Urinary bladder (tissue), 4 donors: ENCODE results near the gene SMIM15. TPM values are rescaled to one million over a fixed set of nuclear protein-coding genes. Genes with fewer than 3 reads are reported as not detected.

ENCODE experiments used
- DNase-seq: peaks from one replicate; pipeline ENCODE4 v3.0.0-alpha.2; 2015; ENCODE audit errors: extremely low spot score
- H3K27ac ChIP-seq: one replicate; pipeline ENCODE4 v1.5.1; 2013; ENCODE audit warnings: low read depth, mild to moderate bottlenecking, moderate library complexity
- H3K36me3 ChIP-seq: one replicate; pipeline ENCODE4 v1.6.1; 2013; ENCODE audit warnings: mild to moderate bottlenecking, moderate library complexity; ENCODE audit not compliant: insufficient read depth
- H3K4me1 ChIP-seq: one replicate; pipeline ENCODE4 v1.6.1; 2013; ENCODE audit warnings: mild to moderate bottlenecking, moderate library complexity; ENCODE audit not compliant: insufficient read depth
- H3K4me3 ChIP-seq: one replicate; pipeline ENCODE4 v1.5.1; 2013; ENCODE audit warnings: low read depth, low read length
- WGBS: extraction: QIAGEN DNeasy Blood & Tissue Kit; methylation state at CpG from one replicate; pipeline ENCODE4 v1.1.7; 2013; 5-methylcytosine and 5-hydroxymethylcytosine counted together
- polyA plus RNA-seq: library from polyadenylated mRNA; stranded (reverse); fragments of 200-250 nt; gene quantifications from one replicate; pipeline ENCODE4 v1.2.3, GENCODE V29; 2013
- total RNA-seq: library from RNA; depleted of rRNA; stranded (reverse); fragments of >200 nt; gene quantifications from one replicate; pipeline ENCODE4 v1.2.3, GENCODE V29; 2014
- donor health status: healthy with polysubstance abuse.
- donor health status: healthy.

The SMIM15 gene
- total and polyA plus RNA-seq, 2 donors, result 33.9 to 44.7 TPM

DNA sequence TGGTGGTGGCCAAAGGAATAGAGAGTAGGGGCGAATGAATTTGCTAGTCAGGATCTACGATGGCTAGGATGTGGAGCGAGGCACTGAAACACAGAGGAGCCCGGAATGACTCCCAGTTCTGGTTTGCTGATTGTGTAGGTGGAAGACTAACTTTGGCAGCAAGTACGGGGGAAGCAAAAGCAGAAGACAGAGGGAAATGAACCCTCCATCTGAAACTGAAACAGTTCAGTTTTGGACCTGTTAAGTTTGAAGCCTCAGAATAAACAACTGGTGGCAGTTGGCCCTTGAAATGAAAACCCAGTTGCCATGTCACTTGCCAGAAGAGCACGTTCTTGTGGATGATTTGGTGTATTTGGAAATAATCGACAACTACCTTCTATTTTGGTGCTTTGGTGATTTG lies 15.4 kb upstream of the SMIM15 start:
- WGBS, result 89% methylated on average over 7 of the region's 7 CpGs
- H3K4me3 ChIP-seq, result no peak overlapping the region
- no peaks in the 10 kb centered on the region for H3K4me1 ChIP-seq
- no peaks in the 10 kb centered on the region for H3K36me3 ChIP-seq
- no peak overlapping the region for H3K27ac ChIP-seq
- DNase-seq, result no peak

DNA sequence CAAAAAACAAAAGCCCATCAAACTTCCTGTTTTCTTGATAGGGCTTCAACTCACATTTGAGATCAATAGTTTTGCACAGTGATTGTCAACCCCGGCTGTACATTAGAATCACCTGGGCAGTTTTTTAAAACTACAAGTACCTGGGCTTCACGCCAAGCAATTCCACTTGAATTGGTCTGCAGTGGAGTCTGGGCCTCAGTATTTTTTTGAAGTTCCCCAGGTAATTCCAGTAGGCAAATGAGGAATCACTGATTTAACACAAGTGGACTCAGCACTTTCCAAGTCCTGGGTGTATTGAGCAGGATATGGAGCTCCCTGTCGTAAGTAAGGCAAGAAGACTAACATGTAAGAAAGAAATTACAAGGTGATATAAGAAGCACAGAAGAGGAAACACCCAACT lies 14.8 kb upstream of the SMIM15 start:
- 96% methylated on average over 3 of the region's 3 CpGs for WGBS
- H3K36me3 ChIP-seq, result no peaks in the 10 kb centered on the region
- H3K27ac ChIP-seq, result no peak overlapping the region

DNA sequence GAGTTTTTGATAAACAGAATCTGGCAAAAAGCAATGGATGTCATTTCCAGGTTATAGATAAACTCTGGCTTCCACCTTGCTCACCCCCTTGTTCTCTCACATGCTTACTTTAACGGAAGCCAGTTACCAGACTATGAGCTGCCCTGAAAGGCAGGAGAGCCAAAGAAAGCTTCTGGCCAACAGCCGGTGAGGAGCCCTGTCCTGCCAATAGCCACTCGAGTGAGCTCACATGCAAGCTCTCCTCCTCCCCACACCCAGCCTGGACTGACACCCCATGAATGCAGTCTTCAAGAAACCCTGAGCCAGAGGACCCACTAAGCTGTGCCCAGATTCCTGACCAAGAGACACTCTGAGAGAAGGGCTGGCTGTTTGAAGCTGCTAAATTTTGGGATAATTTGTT lies 14.4 kb upstream of the SMIM15 start:
- no peak for DNase-seq
- 93% methylated on average over 3 of the region's 3 CpGs for WGBS
- H3K4me1 ChIP-seq, result no peaks in the 10 kb centered on the region
- no peaks in the 10 kb centered on the region for H3K36me3 ChIP-seq
- no peak overlapping the region for H3K27ac ChIP-seq
- H3K4me3 ChIP-seq, result no peak overlapping the region

More for the DNA sequence above, 14.8 kb upstream of the SMIM15 start:
- Histone ChIP-seq H3K4me1 (no peaks in the 10 kb centered on the region), H3K4me3 (no peak overlapping the region)
- no peak for DNase-seq

DNA sequence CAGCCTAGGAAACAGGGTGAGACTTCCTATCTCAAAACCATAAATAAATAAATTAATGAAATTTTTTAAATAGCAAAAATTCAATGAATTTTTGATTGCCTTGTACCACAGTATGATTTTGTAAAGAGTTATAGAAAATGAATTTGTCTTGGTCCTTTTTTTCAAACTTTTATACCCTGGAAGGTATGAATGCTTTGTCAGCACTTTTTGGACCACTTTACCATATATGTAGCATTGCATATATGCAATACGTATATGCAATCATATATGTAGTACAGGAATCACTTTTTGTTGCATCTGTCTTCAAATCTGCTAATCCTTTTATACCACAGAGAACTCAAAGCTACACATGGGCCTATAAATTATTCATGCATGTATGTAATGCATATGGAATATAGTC lies 9.2 kb upstream of the SMIM15 start:
- 95% methylated on average over 1 of the region's 1 CpG for WGBS
- H3K4me3 ChIP-seq, result no peak overlapping the region
- no peak for DNase-seq

DNA sequence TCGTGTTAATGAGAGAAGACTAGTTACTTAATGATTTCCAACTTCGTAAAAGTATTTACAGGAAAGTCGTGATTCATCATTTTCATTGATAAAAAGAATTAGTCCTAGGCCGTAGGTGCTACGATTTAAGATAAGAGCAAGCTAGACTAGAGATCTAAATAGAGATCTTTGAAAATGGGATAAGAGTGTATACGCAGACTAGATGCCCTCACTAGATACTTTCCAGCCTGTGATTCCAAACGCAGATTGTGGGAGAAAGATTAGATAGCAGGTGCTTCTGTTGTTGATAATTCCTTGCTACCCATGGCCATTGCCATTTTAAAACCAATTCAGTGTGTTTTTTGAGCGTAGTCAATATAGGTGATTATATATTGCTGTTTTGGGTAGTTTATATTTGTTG lies 6.7 kb upstream of the SMIM15 start:
- Histone ChIP-seq H3K4me3 (no peak overlapping the region), H3K27ac (no peak overlapping the region), H3K36me3 (no peaks in the 10 kb centered on the region), H3K4me1 (no peaks in the 10 kb centered on the region)
- 83% methylated on average over 8 of the region's 8 CpGs for WGBS
- no peak for DNase-seq

More for the DNA sequence above, 9.2 kb upstream of the SMIM15 start:
- H3K27ac ChIP-seq, result no peak overlapping the region
- H3K4me1 ChIP-seq, result no peaks in the 10 kb centered on the region
- H3K36me3 ChIP-seq, result no peaks in the 10 kb centered on the region

DNA sequence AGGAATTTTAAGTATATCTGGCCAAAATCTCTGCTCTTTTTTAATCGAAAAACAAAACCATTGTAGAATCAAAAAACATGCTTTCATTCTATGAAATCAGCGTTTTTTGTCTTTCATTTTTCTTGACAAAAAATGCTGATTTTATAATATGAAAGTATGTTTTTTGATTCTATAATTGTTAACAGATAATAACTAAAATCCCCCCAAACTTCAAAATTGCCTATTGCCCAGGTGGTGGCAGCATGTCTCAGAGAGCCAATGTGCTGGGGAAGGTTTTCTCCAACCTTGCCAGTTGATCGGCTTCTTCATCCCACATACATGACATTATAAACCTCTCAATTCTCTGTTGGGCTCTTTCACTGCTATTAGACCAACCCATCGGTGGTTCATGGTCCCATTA lies 5.1 kb upstream of the SMIM15 start:
- DNase-seq, result no peak
- Histone ChIP-seq H3K36me3 (no peaks in the 10 kb centered on the region), H3K27ac (no peak overlapping the region), H3K4me1 (no peaks in the 10 kb centered on the region), H3K4me3 (no peak overlapping the region)
- WGBS, result 65% methylated on average over 4 of the region's 4 CpGs

DNA sequence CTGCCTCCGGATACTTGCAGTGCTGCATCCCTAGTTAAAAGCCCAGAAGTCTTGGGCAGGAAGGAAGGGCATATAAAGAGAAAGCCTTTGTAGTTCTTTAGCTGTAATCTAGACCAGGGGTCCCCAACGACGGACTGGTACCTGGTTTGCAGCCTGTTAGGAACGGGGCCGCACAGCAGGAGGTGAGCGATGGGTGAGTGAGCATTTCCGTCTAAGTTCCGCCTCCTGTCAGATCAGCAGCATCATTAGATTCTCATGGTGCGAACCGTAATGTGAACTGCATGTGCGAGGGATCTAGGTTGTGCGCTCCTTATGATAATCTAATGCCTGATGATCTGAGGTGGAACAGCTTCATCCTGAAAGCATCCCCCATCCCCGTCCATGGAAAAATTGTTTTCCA lies 1.6 kb upstream of the SMIM15 start:
- H3K4me1 ChIP-seq, result no peaks in the 10 kb centered on the region
- 95% methylated on average over 13 of the region's 13 CpGs for WGBS
- no peak overlapping the region for H3K4me3 ChIP-seq
- no peak overlapping the region for H3K27ac ChIP-seq
- peaks cover 4% of the 10 kb centered on the region for H3K36me3 ChIP-seq
- no peak for DNase-seq

DNA sequence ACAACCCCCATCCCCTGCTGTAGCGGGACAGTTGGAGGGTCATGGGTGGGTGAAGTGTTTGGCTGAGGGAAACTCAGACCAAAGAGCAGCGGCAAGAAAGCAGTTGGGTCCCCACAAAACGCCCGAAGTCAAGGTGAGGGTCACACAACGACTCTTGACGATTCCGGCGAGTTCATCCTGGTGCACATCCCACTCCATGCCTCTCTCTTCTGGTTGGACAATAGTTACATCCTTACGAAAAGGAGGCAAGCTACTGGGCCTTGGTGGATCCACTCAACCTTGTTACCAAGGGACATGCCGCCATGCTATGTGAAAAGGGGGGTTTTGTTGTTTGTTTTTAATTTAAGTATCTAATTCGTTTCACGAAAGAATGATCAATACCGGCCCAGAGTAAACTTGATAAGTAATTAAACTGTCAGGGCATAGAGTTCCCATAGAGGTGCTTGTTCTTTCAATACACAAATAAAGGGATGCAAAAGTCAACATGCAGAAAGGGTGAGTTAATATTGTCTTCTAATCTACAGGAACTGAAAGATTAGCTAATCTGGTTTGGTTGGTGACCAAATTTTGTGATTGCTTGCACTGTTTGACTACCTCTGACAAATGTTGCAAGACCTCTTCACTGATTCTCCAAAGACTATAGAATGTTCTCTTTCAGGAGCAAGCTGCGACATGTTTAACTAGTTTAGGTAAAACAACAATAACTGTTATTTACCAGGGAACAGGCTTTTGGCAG lies 732 bp upstream of the SMIM15 start:
- whole genome bisulfite sequencing, result 20% methylated on average over 14 of the region's 14 CpGs
- H3K36me3 ChIP-seq, result peaks cover 4% of the 10 kb centered on the region
- H3K4me3 ChIP-seq, result peak overlapping the region; percentile 69
- H3K4me1 ChIP-seq, result no peaks in the 10 kb centered on the region
- DNase-seq, result peak; percentile 56
- peak overlapping the region; percentile 95 for H3K27ac ChIP-seq

DNA sequence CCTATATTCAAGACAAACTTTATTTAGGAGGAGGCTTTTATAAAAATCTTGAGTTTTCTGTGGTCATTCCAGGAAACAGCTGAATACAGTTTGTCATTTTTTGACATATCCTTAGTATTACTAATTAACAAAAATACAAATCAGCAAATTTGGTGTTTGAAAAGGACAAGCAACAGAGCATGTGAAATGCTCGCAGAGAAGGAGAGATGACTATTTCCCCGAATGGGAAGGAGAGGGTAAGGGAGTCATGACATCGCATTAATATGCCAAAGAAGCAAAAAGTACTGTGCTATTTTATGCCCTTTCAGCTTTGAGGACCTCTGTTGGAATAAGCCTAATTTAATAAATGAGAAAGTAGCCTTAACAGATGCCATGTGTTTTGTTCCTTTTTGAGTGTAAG lies 1.8 kb downstream of the SMIM15 start:
- no peak overlapping the region for H3K4me3 ChIP-seq
- H3K36me3 ChIP-seq, result peaks cover 4% of the 10 kb centered on the region
- H3K4me1 ChIP-seq, result no peaks in the 10 kb centered on the region
- no peak overlapping the region for H3K27ac ChIP-seq
- WGBS, result 94% methylated on average over 3 of the region's 3 CpGs
- no peak for DNase-seq

DNA sequence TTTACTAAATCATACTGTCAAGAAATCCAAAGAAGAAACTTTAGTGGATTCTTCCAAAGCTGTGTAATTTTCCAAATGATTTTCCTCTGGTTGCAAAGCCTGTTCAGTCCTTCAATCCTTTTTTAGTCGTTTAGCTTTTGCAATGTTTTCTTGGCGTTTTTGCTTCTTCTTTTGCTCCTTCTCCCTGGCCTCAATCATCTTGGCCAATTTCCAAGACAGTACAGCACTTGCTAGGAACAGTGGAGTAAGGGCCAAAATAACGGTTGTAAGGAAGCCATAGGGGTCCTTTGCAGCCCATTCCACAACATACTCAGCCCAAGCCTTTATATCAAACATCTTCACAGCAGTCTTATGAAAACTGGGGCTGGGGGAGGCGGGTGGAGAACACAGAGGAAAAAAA lies 2.4 kb downstream of the SMIM15 start:
- Histone ChIP-seq H3K36me3 (peaks cover 4% of the 10 kb centered on the region), H3K4me3 (no peak overlapping the region), H3K27ac (no peak overlapping the region), H3K4me1 (no peaks in the 10 kb centered on the region)
- DNase-seq, result no peak
- 56% methylated on average over 4 of the region's 4 CpGs for WGBS

DNA sequence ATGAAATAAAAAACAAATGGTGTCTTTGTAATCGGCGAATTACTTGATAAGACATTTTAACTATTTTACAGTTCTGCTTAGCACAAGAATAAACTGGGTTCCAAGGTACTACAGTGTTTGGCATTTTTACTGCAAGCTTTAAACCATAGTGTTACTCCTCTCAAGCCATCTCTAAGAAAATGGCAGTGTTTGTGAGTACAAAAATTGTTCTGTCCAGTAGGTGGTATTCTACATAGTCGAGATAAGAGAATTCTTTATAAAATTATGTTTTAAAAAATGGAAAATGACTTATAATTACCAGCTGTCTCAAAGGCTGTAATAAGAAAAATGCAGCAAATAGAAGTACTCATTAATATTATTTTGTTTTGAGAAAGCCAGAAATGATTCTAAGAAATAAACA lies 3.2 kb downstream of the SMIM15 start:
- 90% methylated on average over 3 of the region's 3 CpGs for WGBS
- no peak overlapping the region for H3K27ac ChIP-seq
- peaks cover 4% of the 10 kb centered on the region for H3K36me3 ChIP-seq
- H3K4me1 ChIP-seq, result no peaks in the 10 kb centered on the region
- no peak overlapping the region for H3K4me3 ChIP-seq
- DNase-seq, result no peak

DNA sequence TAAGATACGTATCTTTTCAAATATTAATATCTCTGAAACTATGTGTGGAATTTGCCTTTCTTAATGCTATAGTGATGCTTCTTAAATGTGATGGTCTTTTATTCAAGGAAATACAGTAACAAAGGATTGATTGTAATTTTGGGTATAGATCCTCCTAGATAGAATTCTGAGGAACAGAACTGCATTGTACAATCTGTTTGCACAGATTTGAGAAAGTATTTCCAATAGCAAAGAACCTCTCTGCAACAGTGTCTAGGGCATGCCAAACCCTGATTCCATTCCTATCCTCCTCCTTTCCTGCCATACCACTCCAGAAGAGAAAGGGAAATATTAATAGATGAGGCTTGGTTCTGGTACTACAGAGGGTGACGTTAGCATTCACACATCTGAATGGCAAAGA lies 10.4 kb downstream of the SMIM15 start:
- H3K27ac ChIP-seq, result no peak overlapping the region
- DNase-seq, result no peak
- no peak overlapping the region for H3K4me3 ChIP-seq
- WGBS, result 83% methylated on average over 2 of the region's 2 CpGs
- no peaks in the 10 kb centered on the region for H3K36me3 ChIP-seq
- no peaks in the 10 kb centered on the region for H3K4me1 ChIP-seq

DNA sequence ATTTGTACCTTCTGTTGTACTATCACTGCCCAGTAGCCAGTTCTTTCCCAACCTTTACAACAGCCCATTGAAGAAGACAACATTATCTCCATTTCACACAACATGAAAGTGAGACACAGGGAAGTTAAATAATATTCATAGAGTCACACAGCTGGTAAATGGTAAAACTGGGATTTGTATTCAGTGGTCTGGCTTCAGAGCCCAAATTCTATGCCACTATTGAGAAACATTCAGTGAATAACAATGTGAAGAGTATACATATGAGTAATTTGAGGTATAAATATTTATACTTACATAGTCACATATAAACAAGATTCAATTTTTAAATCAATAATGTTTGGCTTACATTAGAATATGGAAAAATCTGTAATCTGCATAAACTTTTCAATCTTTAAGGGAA lies 13.8 kb downstream of the SMIM15 start:
- no peaks in the 10 kb centered on the region for H3K36me3 ChIP-seq
- H3K27ac ChIP-seq, result no peak overlapping the region
- H3K4me1 ChIP-seq, result no peaks in the 10 kb centered on the region
- no peak for DNase-seq
- H3K4me3 ChIP-seq, result no peak overlapping the region

DNA sequence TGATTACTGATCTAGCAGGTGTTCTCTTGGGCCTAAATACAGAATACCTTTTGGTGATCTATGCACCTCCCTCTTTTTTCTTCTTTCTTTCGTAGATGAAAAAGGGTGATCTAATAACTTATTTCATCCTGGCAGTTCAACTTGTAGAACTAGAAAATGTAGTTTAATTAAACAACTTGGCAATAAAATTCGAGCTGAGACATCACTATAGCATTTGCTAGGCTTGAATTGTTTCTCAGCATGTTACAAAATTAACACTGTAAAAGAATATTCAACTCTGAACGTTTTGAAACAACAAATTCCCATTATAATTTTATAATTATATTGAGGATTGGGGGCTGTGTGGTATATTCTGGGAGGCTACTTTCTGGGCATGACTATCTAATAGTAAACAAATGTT lies 19.5 kb downstream of the SMIM15 start:
- DNase-seq, result no peak
- H3K27ac ChIP-seq, result no peak overlapping the region
- H3K36me3 ChIP-seq, result no peaks in the 10 kb centered on the region
- 79% methylated on average over 3 of the region's 3 CpGs for WGBS
- no peaks in the 10 kb centered on the region for H3K4me1 ChIP-seq
- H3K4me3 ChIP-seq, result no peak overlapping the region

DNA sequence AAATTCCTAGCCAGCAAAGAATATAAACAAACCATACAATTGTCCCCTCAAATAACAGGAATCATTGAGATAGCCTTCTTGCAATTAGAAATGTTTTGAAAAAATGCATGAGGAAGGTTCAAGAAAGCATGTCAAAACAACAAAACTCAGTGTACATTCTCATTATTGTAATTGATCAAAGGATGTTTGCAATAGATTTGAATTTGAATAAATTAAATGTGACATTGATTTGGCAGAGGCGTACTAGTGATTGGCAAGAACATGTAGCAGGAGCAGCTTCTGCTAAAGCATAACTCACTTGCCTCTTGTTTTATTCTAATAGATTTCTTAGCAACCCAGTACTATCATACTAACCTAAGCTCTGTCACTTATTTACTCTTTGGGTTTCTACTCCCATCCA lies 19.9 kb downstream of the SMIM15 start:
- no peak for DNase-seq
- Histone ChIP-seq H3K27ac (no peak overlapping the region), H3K4me1 (no peaks in the 10 kb centered on the region), H3K36me3 (no peaks in the 10 kb centered on the region), H3K4me3 (no peak overlapping the region)
- WGBS, result 99% methylated on average over 1 of the region's 1 CpG
